Measurements from ENCODE around the gene FANCD2OS.

- TF ChIP-seq CTCF (IDR thresholded peaks at IDR 0.05) (no peak), POLR2A (IDR thresholded peaks at IDR 0.05) (no peak)
Measured at GRCh38 chr3:10121064-10121463, 13.0 kb upstream of the FANCD2OS start.

Data from right lobe of liver (tissue), 4 donors.